GM12875 (cell line): ENCODE data around the gene MS4A6A.
"Not testable (repeated sequence)": the region's sequence is repeated elsewhere in the genome, so short reads cannot be mapped to it uniquely, and the experiment has no call there.

Experiments
- H3K4me3 ChIP-seq: one replicate; pipeline ENCODE4 v1.5.1; 2011; ENCODE audit warnings: low read depth, low read length, control low read depth
- CTCF ChIP-seq: IDR thresholded peaks from 2 replicates; pipeline ENCODE4 v1.5.1; 2011; ENCODE audit warnings: low read depth, mild to moderate bottlenecking, control low read depth, inconsistent platforms, low read length, moderate library complexity, borderline replicate concordance; ENCODE audit not compliant: insufficient read depth

MS4A6A gene

DNA sequence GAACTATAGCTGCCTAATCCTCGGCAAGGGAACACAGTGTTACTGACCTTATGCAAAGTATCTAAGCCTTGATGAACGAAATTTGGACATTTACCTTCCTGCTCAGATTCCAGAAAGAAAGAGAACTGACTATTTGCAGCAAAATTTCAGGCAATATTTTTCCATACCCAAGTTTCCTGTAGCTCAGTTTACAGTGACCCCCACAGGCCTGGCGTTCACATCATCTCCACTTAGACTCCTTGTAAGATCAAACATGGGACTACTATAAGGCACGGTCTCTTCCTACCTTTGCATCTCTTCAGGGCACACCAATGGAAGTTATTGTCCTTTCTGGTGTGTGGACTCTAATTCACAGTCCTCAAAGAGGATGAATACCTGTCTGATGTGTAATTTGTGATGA, 21.1 kb downstream of the MS4A6A start:
- no peak for TF ChIP-seq CTCF
- H3K4me3 ChIP-seq: no peak overlapping the region

GRCh38 chr11:60161107-60161506, 21.8 kb downstream of the MS4A6A start:
- no peak for TF ChIP-seq CTCF
- no peak overlapping the region for H3K4me3 ChIP-seq

GRCh38 chr11:60159868-60160267, 23.0 kb downstream of the MS4A6A start:
- no peak overlapping the region for H3K4me3 ChIP-seq
- TF ChIP-seq CTCF: no peak

DNA sequence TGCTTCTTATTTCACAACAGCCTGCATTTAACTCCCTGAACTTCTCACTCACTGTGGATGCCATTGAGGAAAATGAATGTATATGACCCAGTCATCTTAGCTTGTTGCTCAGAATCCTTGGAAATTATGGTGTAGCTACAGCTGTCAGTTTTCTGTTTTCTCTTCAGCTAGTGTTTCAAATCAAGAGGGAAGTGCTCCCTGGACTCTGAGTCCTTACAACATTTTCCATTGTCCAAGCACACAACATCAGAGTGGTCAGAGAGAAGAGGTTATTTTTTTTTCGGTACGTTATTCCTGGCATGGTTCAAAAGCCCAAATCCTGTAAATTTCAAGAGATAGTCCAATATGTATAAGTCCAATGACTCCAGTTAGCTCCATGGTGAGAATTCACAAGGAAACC, 23.6 kb downstream of the MS4A6A start:
- TF ChIP-seq CTCF: no peak

DNA sequence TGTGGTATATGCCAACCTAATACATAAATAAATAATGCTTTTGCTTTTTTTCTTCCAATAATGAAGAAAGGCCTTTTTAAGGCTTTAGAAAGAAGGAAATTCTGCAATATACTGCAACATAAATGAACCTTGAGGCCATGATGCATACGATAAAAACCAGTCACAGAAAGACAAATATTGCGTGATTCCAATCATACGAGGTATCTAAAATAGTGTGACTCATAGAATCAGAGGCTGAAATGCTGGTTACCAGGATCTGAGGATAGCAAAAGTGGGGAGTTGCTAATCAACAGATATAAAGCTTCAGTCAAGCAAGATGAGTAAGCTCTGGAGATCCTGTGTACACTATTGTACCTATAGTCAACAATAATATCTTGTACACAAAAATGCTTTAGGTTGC, 24.2 kb downstream of the MS4A6A start:
- TF ChIP-seq CTCF: no peak
- no peak overlapping the region for H3K4me3 ChIP-seq

More for the DNA sequence above, 23.6 kb downstream of the MS4A6A start:
- no peak overlapping the region for H3K4me3 ChIP-seq

DNA sequence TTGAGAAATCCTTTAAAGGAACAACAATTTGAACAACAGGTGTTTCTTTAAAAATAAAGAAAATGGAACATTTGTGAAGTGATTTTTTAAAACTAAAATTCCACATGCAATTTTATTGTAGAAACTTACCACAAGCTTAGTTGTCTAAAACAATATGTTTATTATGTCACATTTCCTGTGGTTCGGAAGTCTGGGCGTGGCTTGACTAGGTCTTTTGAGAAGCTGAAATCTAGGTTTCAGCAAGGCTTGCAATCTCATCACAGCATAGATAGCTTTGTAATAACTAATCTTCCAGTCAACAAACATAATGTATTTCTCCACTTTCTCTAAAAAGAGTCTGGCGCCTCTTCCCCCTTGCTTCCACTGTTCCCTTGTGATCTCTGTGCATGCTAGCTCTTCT, 27.0 kb downstream of the MS4A6A start:
- no peak overlapping the region for H3K4me3 ChIP-seq
- TF ChIP-seq CTCF: no peak

DNA sequence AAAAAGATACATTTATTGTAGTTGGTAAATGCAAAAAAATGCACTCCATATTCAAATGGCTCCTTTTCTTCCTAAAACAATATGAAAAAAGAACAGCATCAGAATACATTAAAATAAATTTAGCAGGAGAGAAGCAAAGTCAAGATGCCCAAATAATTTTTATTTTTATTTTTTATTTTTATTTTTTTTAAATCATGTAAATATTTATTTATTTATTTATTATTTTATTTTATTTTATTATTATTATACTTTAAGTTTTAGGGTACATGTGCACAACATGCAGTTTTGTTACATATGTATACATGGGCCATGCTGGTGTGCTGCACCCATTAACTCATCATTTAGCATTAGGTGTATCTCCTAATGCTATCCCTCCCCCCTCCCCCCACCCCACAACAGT, 30.2 kb downstream of the MS4A6A start:
- H3K4me3 ChIP-seq: not testable (repeated sequence)

DNA sequence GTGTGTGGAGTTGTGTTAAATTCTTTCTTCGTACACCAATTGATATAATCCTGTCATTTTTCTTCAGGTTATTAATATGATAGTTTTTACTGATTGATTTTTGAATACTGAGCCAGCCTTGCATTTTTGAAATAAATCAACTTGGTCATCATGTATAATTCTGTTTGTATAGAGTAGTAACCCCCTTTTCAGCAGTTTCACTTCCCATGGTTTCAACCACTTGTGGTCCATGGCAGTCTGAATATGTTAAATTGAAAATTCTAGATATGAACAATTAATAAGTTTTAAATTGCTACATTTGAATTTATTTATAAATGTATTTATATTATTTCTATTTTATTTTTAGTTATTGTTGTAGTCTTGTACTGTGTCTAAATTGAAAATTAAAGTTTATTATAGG, 32.6 kb downstream of the MS4A6A start:
- TF ChIP-seq CTCF: no peak
- no peak overlapping the region for H3K4me3 ChIP-seq
